Cardiac septum (tissue), 1 donor: ENCODE data around the gene PARP12. TPM values are rescaled to one million over a fixed set of nuclear protein-coding genes. Genes with fewer than 3 reads are reported as not detected.

Source experiments
- DNase-seq: peaks from one replicate; pipeline ENCODE4 v3.0.0-alpha.2; 2020; ENCODE audit warnings: low spot score
- intact Hi-C: fragments of 100-400 bp; cut with DNase I; formaldehyde crosslinking; loops from one replicate; pipeline ENCODE4 v1.14.0; 2022
- total RNA-seq: library from RNA; stranded (reverse); fragmentation: NEBNext Ultra II Directional; extraction: Animal tissue kit (Norgen Biotek cat#: 25700); gene quantifications from one replicate; pipeline ENCODE4 v1.2.1, GENCODE V29; 2021
- donor health status: DM: no; HTN: no; CAD: no.

PARP12 gene
- total RNA-seq, 1 donor from 2014 or later, result 12.5 TPM

GRCh38 chr7:140060788-140061606, 1.8 kb downstream of the PARP12 start:
- DNase-seq, result no peak
- intact Hi-C loops, result loop anchor here (10.0 kb wide), 1 partner anchor 264 kb away; no protein-coding TSS in a partner anchor

DNA sequence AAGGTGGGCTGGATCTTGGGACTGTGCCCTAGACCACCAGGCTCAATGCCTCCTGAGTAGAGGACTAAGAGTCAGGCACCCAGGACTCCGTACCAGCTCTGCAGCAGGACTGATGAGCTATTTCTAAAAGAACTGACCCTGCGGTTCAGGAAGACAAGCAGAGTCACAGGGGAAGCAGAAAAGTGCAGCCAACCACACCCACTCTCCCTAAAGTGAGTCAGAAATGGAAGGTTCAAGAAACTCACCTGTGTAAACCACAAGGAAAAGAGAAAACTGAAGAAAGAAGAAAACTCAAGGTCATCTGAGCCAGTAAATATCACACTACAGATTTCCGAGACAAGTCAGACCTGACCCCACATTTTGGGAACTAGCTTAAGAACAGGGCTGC, 2.5 kb downstream of the PARP12 start:
- no peak for DNase-seq
- intact Hi-C loops, result loop anchor here (10.0 kb wide), 1 partner anchor 265 kb away; no protein-coding TSS in a partner anchor

- intact Hi-C loops, result loop anchor here (5.0 to 10.0 kb wide), 2 partner anchors 118 to 265 kb away; partner anchors contain the start of gene KDM7A
- no peak for DNase-seq
Measured at GRCh38 chr7:140059273-140060242, 3.2 kb downstream of the PARP12 start.

DNA sequence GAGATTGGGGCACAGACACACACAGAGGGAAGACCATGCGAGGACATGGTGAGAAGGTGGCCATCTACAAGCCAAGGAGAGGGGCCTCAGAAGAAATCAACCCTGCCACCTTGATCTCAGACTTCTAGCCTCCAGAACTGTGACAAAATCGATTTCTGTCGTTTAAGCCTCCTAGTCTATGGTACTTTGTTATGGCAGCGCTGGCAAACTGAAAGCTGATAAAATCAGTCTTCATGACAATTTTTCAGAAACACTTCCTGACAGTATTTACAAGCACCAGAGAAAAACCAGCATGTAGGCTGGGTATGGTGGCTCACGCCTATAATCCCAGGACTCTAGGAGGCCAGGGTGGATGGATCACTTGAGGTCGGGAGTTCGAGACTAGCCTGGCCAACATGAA, 4.2 kb downstream of the PARP12 start:
- intact Hi-C loops, result loop anchor here (5.0 kb wide), 1 partner anchor 119 kb away; the partner anchor contains the start of gene KDM7A
- no peak for DNase-seq

- no peak for DNase-seq
- intact Hi-C loops, result loop anchor here (5.0 kb wide), 1 partner anchor 120 kb away; the partner anchor contains the start of gene KDM7A
Measured at GRCh38 chr7:140057143-140057535, 5.6 kb downstream of the PARP12 start.

DNA sequence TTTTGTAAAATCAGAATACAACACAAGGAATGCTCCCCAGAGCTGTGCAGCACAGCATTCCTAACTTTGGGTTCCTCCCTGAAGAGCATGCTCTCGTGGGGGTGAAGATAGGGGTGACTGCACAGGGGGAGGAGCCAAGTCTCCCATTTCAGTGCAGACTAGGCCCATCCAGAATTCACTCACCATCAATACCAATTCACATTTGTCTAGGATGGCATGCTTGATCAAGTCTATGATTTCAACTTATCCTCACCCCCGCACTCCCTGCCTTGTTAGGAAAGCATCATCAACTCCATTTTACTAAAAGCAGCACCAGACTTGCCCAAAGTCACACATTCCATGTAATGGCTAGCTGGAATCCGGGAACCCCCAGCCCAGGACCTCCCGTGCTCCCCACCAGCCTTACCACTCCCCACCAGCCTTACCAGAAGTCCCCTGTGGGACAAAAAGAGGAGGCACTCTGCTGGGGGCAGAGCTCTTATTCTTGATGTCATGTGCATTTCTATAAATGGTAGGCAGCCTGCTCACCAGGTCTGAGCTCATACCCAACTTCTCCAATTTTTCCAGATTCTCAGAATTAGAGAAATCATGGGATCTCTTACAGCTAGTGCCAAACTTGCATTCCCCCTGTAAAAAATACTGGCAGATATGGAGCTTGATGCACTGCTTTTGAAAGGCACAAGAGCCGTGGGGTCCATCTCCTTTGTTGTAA, 6.2 kb downstream of the PARP12 start:
- intact Hi-C loops, result loop anchor here (5.0 kb wide), 1 partner anchor 121 kb away; the partner anchor contains the start of gene KDM7A
- no peak for DNase-seq

GRCh38 chr7:140055833-140056232, 6.9 kb downstream of the PARP12 start:
- DNase-seq, result no peak
- intact Hi-C loops, result loop anchor here (5.0 kb wide), 1 partner anchor 121 kb away; the partner anchor contains the start of gene KDM7A

DNA sequence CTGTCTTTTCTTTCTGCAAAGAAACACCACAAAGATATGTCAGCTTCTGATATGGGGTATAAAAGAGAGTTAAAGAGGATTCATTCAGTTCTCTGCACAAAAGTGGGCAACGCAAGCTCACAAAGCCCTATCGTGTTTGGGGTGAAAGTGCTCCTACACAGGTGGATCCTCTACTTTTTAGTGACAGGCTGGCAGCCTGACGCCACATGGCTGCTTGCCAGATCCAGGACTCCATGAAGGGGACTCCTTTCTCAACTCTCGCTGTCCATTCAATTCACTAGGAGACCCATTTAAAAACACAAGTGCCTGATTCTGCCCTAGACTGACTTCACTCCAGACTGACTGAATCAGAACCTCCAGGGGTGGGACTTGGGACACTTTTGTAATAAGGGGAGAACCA, 8.0 kb downstream of the PARP12 start:
- DNase-seq, result no peak
- intact Hi-C loops, result loop anchor here (5.0 kb wide), 1 partner anchor 123 kb away; the partner anchor contains the start of gene KDM7A

DNA sequence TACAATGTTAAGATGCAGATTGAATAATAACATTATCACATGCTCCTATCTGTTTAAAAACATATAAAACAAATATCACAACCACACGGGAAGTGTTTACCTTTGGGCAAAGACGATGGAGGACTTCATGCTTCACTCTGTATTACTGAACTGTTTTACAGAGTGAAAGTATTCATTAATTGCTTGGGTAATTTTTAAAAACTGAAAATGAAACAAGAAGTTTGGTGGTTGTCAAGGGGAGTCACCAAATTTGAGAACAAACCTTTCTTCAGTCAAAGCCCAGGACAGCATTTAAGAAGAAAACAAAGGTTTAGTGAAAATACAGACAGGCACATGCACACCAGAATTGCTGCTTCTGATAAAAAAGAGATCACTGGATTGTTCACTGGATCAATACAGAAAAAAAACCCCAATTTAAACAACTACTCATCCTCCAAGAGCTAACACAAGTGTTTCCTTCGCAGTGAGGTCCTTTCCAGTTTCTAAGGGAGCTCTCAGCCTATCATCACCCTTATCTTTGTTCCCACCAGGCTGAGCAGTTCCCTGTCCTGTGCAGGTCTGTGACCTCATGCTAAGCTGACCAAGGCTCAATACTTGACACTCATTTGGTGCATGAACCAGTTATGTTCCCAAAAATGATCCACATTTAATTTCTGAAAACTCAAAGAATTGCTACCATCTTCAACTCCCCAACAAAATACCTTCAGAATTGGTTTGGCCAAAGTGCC, 8.8 kb downstream of the PARP12 start:
- no peak for DNase-seq
- intact Hi-C loops, result no loop called here

DNA sequence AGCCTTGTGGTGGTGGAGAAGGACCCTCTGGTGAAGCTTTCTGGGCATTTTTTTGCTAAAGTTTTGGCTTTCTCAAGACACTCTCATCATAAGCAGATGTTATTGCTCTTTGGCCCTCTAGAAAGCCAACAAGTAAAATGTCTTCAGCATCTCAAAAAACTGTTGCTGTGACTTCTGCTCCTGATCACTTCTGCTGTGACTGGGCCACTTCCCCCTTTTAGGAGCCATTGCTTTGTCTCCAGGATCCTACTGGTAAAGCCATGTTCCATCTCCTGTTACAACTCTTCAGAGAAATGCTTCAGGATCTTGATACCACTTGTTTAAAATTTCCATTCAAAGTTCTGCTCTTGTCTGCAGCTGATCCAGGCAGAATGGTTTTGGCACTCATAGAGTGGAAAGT, 10.9 kb downstream of the PARP12 start:
- no peak for DNase-seq
- intact Hi-C loops, result no loop called here

DNA sequence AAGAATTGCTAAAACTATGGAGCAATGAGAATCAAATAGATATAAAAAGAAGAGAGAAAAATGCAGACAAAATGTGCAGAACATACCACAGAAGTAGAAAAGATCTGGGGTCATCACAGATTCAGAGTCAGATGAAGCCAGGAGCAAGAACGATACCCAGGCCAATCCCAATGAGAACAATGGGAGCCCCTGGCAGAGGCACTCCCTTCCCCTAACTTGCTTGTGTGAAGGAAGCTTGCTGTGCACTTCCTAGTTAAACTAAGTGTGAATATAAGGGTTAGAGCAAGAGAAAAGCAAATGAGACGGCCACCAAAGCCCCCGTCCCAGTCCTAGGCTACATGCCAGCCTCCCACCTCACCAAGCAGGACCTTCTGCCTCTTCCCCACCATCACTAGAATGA, 12.7 kb downstream of the PARP12 start:
- intact Hi-C loops, result no loop called here
- DNase-seq, result no peak

DNA sequence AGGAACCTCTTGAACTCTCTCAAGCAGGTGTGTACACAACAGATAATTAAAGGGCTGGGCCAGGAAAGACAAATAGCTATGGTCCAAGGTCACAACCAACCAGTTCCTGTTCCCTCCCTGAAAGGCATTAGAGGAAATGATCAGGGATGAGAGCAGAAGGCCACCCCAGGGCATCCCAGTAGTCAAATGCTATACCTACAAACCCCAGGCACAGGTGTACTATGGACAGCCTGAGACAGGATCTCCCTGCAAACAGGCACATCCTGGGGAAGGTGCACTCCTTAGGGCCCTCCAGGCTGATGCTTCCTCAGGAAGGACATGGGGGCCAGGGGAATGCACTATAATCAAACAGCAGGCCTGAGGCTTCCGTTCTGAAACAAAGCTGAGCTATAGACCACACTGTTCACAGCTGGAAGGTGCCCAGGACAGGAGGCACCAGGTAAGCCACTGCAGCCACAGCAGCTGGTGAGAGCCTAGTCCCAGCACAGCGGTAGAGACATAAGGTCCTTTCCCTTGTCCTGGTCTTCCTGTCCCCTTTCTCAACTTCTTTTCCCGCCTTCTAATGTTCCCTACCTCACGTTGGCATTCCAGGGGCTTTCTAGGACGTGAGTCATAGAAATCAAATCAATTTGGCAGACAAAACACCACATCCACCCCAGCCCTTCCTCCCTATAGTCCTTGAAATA, 13.3 kb downstream of the PARP12 start:
- intact Hi-C loops, result no loop called here
- no peak for DNase-seq

GRCh38 chr7:140048989-140049338, 13.8 kb downstream of the PARP12 start:
- intact Hi-C loops, result no loop called here
- no peak for DNase-seq

GRCh38 chr7:140048138-140048537, 14.6 kb downstream of the PARP12 start:
- intact Hi-C loops, result no loop called here

GRCh38 chr7:140047197-140047596, 15.6 kb downstream of the PARP12 start:
- DNase-seq, result no peak
- intact Hi-C loops, result no loop called here

More at GRCh38 chr7:140048138-140048537, 14.6 kb downstream of the PARP12 start:
- DNase-seq, result no peak

DNA sequence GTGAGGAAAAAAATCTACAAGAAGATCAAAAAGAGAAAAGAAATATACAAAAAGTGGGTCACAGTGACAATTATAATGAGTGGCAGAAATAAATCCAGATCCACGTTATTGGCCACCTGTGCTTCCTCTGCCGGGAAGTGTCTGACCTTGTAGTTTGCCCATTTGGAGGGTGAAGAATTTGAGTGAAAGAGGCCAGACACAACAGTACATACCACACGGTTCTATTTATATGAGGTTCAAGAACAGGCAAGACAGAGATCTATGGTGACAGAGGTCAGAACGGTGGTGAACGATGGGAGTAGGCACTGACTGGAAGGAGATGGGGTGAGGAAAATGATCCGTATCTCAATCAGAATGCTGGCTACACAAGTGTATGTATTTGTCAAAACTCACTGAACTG, 17.1 kb downstream of the PARP12 start:
- no peak for DNase-seq
- intact Hi-C loops, result no loop called here

DNA sequence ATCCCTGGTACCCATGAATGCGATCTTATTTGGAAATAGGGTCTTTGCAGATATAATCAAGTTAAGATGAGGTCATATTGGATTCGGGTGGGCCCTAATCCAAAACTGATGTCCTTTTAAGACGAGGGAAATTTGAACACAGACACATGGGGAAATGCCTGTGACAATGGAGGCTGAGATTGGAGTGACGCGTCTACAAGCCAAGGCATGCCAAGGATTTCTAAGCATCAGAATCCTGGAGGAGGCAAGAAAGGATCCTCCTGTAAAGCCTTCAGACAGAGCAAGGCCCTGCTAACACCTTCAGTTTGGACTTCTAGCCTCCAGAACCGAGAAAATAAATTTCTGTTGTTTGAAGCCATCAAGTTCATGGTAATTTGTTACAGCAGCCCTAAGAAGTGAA, 18.5 kb downstream of the PARP12 start:
- intact Hi-C loops, result no loop called here
- no peak for DNase-seq

DNA sequence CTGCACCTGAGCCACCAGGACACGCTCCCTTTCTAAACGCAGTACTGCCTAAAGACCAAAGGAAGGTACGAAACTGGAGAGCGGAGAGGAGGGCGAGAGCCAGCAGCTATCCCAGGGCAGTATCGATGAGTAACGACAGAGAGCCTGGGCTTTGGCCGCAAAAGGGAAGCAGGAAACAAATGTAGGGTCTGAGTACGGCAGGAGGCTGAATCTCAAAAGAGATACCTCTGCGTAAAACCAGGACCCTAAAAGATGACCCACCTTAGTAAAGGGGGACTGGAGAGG, 20.4 kb downstream of the PARP12 start:
- intact Hi-C loops, result no loop called here
- no peak for DNase-seq
